Endothelial cell of umbilical vein (primary cell): ENCODE measurements around the gene LIPJ. TPM values are rescaled to one million over a fixed set of nuclear protein-coding genes. Genes with fewer than 3 reads are reported as not detected.

Source experiments
- BruUV-seq: library from RNA; stranded (reverse); fragments of 400-500 nt; replicated peaks from 2 replicates; lab custom pipeline; 2021; lab: Mats Ljungman, UMichigan
- CTCF ChIA-PET: fragments of 300-600, 350-600 bp; sonication (Branson Sonifier 250); formaldehyde crosslinking; loops from one replicate; lab custom pipeline; 2021; ENCODE audit warnings: antibody characterized with exemption, inconsistent platforms; lab: Charles Lee
- POLR2A ChIA-PET: fragments of 300-600, 350-600 bp; sonication (Branson Sonifier 250); formaldehyde crosslinking; loops from one replicate; lab custom pipeline; 2021; ENCODE audit warnings: antibody characterized with exemption, inconsistent platforms; lab: Charles Lee
- DNase-seq: peaks from one replicate; pipeline ENCODE4 v3.0.0-alpha.2; 2011; ENCODE audit warnings: low read depth, low spot score
- FAIRE-seq: peaks from 2 replicates; lab custom pipeline; 2011; peaks lifted over from hg19 to GRCh38; lab: Jason Lieb, UNC
- H2AFZ ChIP-seq: 2 replicates; pipeline ENCODE4 v1.6.0; 2012; ENCODE audit warnings: low read depth, low read length, control low read depth, inconsistent platforms
- H3K27ac ChIP-seq: 2 replicates; pipeline ENCODE4 v1.5.1; 2011; ENCODE audit warnings: low read depth, mild to moderate bottlenecking, control low read depth, low read length, moderate library complexity; ENCODE audit not compliant: insufficient read depth
- H3K27me3 ChIP-seq, 2 experiments: 2 replicates each; pipeline versions ENCODE4 v1.6.0 to v1.6.1; 2011; ENCODE audit warnings: low read length in 2 of 2, mixed read lengths in 1 of 2; ENCODE audit not compliant: control insufficient read depth in 2 of 2, insufficient read depth in 2 of 2
- H3K36me3 ChIP-seq, 2 experiments: 2 replicates in 1 of 2; 3 replicates in 1 of 2; pipeline ENCODE4 v1.5.1; 2011; ENCODE audit warnings: low read length in 2 of 2, mild to moderate bottlenecking in 1 of 2, moderate library complexity in 1 of 2; ENCODE audit not compliant: control insufficient read depth in 2 of 2, insufficient read depth in 2 of 2; ENCODE audit errors: extremely low read depth in 1 of 2
- H3K4me1 ChIP-seq: 3 replicates; pipeline ENCODE4 v1.5.1; 2011; ENCODE audit warnings: mild to moderate bottlenecking, low read length; ENCODE audit not compliant: control insufficient read depth, insufficient read depth; ENCODE audit errors: extremely low read depth
- H3K4me2 ChIP-seq: 2 replicates; pipeline ENCODE4 v1.6.1; 2011; ENCODE audit warnings: low read length, control low read depth, mixed read lengths; ENCODE audit not compliant: insufficient read depth
- H3K4me3 ChIP-seq, 3 experiments: fragments of 200-600 bp in 1 of 3; sonication (generic), shearing (Covaris generic) in 1 of 3; replicated peaks in 1 of 3; 2 replicates each; pipeline ENCODE4 v1.5.1; 2011 to 2016; ENCODE audit warnings: control low read depth in 3 of 3, low read length in 3 of 3, mild to moderate bottlenecking in 2 of 3, inconsistent platforms in 1 of 3, low read depth in 1 of 3, moderate library complexity in 1 of 3; ENCODE audit not compliant: insufficient read depth in 1 of 3
- H3K79me2 ChIP-seq: 2 replicates; pipeline ENCODE4 v1.6.0; 2012; ENCODE audit warnings: low read length, inconsistent platforms; ENCODE audit not compliant: control insufficient read depth, insufficient read depth
- H3K9ac ChIP-seq: replicated peaks from 2 replicates; pipeline ENCODE3; 2011; ENCODE audit warnings: low read length, control low read depth; ENCODE audit not compliant: insufficient read depth; ENCODE audit errors: extremely low read depth
- H3K9me1 ChIP-seq: replicated peaks from 3 replicates; pipeline ENCODE4 v1.6.0; 2011; ENCODE audit warnings: mild to moderate bottlenecking, low read length; ENCODE audit not compliant: control insufficient read depth, insufficient read depth; ENCODE audit errors: extremely low read depth
- H3K9me3 ChIP-seq: replicated peaks from 2 replicates; pipeline ENCODE4 v1.5.1; 2012; ENCODE audit warnings: low read length, inconsistent platforms; ENCODE audit not compliant: control insufficient read depth, insufficient read depth
- H4K20me1 ChIP-seq: replicated peaks from 2 replicates; pipeline ENCODE3; 2011; ENCODE audit warnings: mild to moderate bottlenecking, low read length; ENCODE audit not compliant: control insufficient read depth, insufficient read depth; ENCODE audit errors: extremely low read depth
- CTCF ChIP-seq, 2 donors: IDR thresholded peaks; 1 replicate in 1 of 2; 2 replicates in 1 of 2; pipeline ENCODE4 v1.5.1; 2011; ENCODE audit warnings: low read length in 2 of 2, mild to moderate bottlenecking in 2 of 2, moderate library complexity in 2 of 2, control low read depth in 1 of 2, inconsistent platforms in 1 of 2, low read depth in 1 of 2; ENCODE audit not compliant: insufficient read depth in 1 of 2; ENCODE audit errors: extremely low read depth in 1 of 2
- EZH2 ChIP-seq: IDR thresholded peaks from 2 replicates; pipeline ENCODE4 v1.6.1; 2012; ENCODE audit warnings: borderline replicate concordance, low read depth, mild to moderate bottlenecking, moderate library complexity, low read length, inconsistent platforms; ENCODE audit not compliant: severe bottlenecking
- FOS ChIP-seq: IDR thresholded peaks from 2 replicates; pipeline ENCODE4 v1.6.1; 2011; ENCODE audit warnings: mild to moderate bottlenecking, low read length, moderate library complexity, borderline replicate concordance; ENCODE audit not compliant: insufficient read depth
- GATA2 ChIP-seq: IDR thresholded peaks from 2 replicates; pipeline ENCODE4 v1.7.0; 2011; ENCODE audit warnings: low read depth, mild to moderate bottlenecking, moderate library complexity, mixed read lengths, low read length; ENCODE audit not compliant: insufficient read length, insufficient read depth
- JUN ChIP-seq: IDR thresholded peaks from 2 replicates; pipeline ENCODE4 v1.6.1; 2011; ENCODE audit warnings: borderline replicate concordance, low read depth; ENCODE audit not compliant: insufficient read length, insufficient read depth
- MAX ChIP-seq: IDR thresholded peaks from 2 replicates; pipeline ENCODE4 v1.6.1; 2011; ENCODE audit not compliant: insufficient read depth, insufficient read length
- MYC ChIP-seq: IDR thresholded peaks from one replicate; pipeline ENCODE4 v1.6.1; 2011; ENCODE audit warnings: mild to moderate bottlenecking, low read depth, low read length
- POLR2A ChIP-seq: IDR thresholded peaks from 2 replicates; pipeline ENCODE4 v1.6.1; 2012; ENCODE audit warnings: low read depth, mild to moderate bottlenecking, control low read depth, low read length
- dilution Hi-C: fragments of 300-500 bp; cut with MboI; formaldehyde crosslinking; loops from one replicate; pipeline ENCODE4 v1.15.0; 2019; ENCODE audit warnings: low sequenced_read_pairs; ENCODE audit not compliant: extremely low pct_ligation_motif_present
- intact Hi-C: fragments of 100-400 bp; cut with micrococcal nuclease; formaldehyde crosslinking; loops from one replicate; pipeline ENCODE4 v1.10.0; 2022
- polyA plus RNA-seq, 4 experiments: library from polyadenylated mRNA; depleted of rRNA in 3 of 4; stranded (reverse) in 3 of 4; unstranded in 1 of 4; fragments of >200 nt; gene quantifications; 2 replicates each; pipeline versions ENCODE4 v1.2.1 to v1.2.3, GENCODE V29; 2011 to 2012; ENCODE audit warnings: missing spikeins in 1 of 4
- total RNA-seq: library from RNA; stranded (reverse); gene quantifications from 2 replicates; pipeline ENCODE4 v1.2.3, GENCODE V29; 2021

The LIPJ gene
- total and polyA plus RNA-seq, 2 donors (not counting 3 experiments of a cell fraction or from before 2014, with no cell fraction given): 0.09 TPM; not detected in 1

- no peak overlapping the region for H3K27ac ChIP-seq
- H3K9me1 ChIP-seq: no peaks in the 10 kb centered on the region
- H3K9ac ChIP-seq: no peak overlapping the region
- TF ChIP-seq GATA2 (no peak), FOS (peak; percentile 11), POLR2A (no peak), EZH2 (no peak), CTCF (IDR thresholded peaks at IDR 0.05; ENCODE audit: extremely low read depth in 1 of 2, insufficient read depth in 1 of 2, low read depth in 1 of 2, low read length in 2 of 2) (no peak), MYC (no peak), MAX (no peak), JUN (no peak)
- no peaks in the 10 kb centered on the region for H3K9me3 ChIP-seq
- no peaks in the 10 kb centered on the region for H3K36me3 ChIP-seq
- H3K27me3 ChIP-seq: no peaks in the 10 kb centered on the region
- FAIRE-seq (peak; percentile 43), DNase-seq (no peak)
- no peak overlapping the region for H2AFZ ChIP-seq
- ChIA-PET CTCF (no interaction called here), POLR2A (no interaction called here)
- H4K20me1 ChIP-seq: no peaks in the 10 kb centered on the region
- H3K4me3 ChIP-seq: no peak overlapping the region
- intact Hi-C loops: no loop called here
- H3K4me1 ChIP-seq: peaks cover 4% of the 10 kb centered on the region
- dilution Hi-C loops: no loop called here
- no TSS peak for BruUV-seq
- H3K4me2 ChIP-seq: no peak overlapping the region
- no peaks in the 10 kb centered on the region for H3K79me2 ChIP-seq
Measured at GRCh38 chr10:88642963-88643362, 56.4 kb downstream of the LIPJ start.
